PC-9 (cell line): ENCODE data around the gene SCAMP1.

Experiments
- EZH2 ChIP-seq: fragments of 200-600 bp; sonication (generic); IDR thresholded peaks from 2 replicates; pipeline ENCODE4 v1.8.0; 2017; ENCODE audit warnings: antibody characterized with exemption, low read depth
- TF ChIP-seq, protein P1 (sequence below): fragments of 200-600 bp; sonication (generic); conservative IDR thresholded peaks from 2 replicates; pipeline ENCODE4 v1.6.1; 2017; ENCODE audit warnings: mixed run types, antibody characterized with exemption, mild to moderate bottlenecking, moderate library complexity

GRCh38 chr5:78354066-78354670 lies 6.2 kb upstream of the SCAMP1 start:
- TF ChIP-seq, protein P1, sequence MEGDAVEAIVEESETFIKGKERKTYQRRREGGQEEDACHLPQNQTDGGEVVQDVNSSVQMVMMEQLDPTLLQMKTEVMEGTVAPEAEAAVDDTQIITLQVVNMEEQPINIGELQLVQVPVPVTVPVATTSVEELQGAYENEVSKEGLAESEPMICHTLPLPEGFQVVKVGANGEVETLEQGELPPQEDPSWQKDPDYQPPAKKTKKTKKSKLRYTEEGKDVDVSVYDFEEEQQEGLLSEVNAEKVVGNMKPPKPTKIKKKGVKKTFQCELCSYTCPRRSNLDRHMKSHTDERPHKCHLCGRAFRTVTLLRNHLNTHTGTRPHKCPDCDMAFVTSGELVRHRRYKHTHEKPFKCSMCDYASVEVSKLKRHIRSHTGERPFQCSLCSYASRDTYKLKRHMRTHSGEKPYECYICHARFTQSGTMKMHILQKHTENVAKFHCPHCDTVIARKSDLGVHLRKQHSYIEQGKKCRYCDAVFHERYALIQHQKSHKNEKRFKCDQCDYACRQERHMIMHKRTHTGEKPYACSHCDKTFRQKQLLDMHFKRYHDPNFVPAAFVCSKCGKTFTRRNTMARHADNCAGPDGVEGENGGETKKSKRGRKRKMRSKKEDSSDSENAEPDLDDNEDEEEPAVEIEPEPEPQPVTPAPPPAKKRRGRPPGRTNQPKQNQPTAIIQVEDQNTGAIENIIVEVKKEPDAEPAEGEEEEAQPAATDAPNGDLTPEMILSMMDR: no peak
- TF ChIP-seq EZH2: no peak
